DMS 273 (cell line): ENCODE measurements around the gene GINS2.

Source experiments
- DNase-seq: peaks from one replicate; lab custom pipeline; 2025; ENCODE audit not compliant: unreplicated experiment; lab: John Stamatoyannopoulos, UW

Gene GINS2

DNA sequence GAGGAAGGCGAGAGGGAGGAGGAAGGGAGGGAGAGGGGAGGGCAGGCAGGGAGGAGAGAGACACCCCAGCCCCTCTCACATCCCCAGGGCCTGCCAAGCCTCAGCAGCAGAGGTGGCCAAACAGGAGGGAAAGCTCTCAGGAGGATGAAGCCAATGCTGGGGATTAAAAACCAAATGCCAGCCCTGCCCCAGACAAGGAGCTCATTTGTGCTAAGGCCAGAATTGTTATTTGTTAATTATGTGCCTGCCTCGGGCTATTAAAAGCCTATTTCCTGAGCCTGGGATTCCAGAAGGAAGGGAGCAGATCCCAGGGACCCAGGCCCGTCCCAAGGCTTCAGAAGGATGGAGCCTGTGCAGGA lies 27.9 kb upstream of the GINS2 start:
- peak; percentile 46 for DNase-seq

DNA sequence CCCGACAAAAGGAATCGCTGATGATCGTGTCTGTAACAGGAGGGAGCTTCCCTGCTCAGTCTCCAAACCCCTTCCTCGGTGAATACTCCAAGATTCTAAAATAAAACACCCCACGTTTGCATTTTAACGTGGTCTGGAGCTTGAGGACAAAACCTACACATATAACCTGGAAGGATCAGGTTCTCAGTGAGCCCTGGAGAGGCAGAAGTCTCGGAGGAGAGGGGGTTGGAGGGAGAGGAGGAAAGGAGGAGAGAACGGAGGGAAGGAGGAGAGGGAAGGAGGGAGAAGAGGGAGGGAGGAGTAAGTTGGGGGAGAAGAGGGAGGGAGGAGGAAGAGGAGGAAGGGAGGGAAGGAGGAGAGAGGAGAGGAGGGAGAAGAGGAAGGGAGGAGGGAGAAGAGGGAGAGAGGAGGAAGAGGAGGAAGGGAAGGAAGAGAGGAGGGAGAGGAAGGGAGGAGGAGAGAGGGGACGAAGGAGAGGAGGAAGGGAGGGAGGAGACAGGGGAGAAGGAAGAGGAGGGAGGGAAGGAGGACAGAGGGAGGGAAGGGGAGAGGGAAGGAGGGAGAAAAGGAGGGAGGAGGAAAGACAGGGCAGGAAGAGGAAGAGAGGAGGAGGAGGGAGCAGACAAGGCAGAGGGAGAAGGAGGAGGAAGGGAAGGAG lies 27.4 kb upstream of the GINS2 start:
- no peak for DNase-seq

- peak; percentile 88 for DNase-seq
Observed at GRCh38 chr16:85715169-85716021, 26.6 kb upstream of the GINS2 start.

- DNase-seq, result peak; percentile 61
Observed at GRCh38 chr16:85712801-85713200, 24.0 kb upstream of the GINS2 start.

DNA sequence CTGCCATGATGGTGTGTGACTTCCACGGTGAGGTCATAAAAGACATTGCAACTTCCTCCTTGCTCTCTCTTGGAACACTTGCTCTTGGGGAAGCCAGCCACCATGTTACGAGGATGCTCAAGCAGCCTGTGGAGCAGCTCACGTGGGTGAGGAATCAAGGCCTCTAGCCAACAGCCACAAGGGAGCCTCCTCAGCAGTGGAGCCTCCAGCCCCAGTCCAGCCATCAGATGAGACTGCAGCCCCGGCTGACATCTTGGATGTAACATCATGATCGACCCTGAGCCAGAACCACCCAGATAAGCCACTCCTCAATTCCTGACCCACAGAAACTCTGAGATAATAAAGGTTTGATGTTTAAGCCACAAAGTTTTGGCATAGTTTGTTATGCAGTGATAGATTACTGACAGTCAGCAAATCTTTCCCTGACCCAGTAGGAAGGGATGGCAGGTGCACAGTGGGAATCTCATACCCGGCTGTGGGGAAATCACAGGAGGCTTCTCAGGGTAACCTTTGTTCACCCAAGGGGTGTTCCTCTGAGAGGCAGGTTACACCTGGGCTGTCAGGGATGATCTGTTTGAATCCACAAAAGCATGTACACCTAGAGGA lies 23.3 kb upstream of the GINS2 start:
- no peak for DNase-seq

- no peak for DNase-seq
Observed at GRCh38 chr16:85710732-85711131, 22.0 kb upstream of the GINS2 start.

- no peak for DNase-seq
Observed at GRCh38 chr16:85709766-85710585, 21.2 kb upstream of the GINS2 start.

DNA sequence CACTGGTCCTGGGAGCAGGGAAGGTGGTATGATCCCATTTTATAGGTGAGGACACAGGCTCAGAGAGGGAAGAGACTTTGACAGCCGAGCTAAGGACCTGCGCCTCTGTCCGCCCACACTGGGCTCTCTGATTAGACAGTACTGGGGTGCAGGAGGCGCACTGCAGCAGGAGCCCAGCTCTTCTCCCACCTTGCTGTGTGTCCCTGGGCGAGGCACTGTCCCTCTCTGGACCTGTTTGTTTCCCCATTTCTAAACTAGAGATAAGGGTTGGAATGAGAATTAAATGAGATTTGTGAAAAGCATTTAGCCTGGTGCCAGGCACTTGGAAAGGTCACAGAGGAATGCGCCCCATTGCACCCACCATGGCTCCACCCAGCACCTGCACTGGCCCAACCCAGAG lies 19.6 kb upstream of the GINS2 start:
- DNase-seq, result no peak

DNA sequence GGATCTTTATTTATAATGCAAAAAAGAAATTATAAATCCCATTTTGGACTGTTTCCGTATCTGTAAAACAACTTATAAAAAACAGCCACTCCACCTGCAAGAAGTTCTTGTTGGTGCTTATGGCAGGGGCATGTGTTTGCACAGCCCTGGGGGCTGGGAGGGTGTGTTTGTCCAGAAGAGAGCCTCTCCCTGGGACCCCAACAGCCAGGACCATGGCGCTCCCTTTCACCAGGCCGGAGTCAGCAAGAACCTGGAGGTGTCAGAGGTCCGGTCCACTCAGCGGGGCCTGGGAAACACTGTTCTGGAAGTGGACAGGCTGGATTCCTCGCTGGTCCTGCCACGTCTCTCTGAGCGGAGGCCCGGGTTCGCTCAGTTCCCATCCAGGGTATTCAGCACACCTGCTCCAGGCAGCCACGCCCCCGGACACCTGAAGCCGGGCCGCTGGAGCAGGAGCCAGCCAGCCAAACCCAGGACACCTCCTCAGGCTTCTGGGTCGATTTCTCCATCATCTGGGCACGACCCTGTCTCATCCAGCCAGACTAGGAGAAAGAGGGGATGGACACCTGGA lies 18.9 kb upstream of the GINS2 start:
- no peak for DNase-seq

DNA sequence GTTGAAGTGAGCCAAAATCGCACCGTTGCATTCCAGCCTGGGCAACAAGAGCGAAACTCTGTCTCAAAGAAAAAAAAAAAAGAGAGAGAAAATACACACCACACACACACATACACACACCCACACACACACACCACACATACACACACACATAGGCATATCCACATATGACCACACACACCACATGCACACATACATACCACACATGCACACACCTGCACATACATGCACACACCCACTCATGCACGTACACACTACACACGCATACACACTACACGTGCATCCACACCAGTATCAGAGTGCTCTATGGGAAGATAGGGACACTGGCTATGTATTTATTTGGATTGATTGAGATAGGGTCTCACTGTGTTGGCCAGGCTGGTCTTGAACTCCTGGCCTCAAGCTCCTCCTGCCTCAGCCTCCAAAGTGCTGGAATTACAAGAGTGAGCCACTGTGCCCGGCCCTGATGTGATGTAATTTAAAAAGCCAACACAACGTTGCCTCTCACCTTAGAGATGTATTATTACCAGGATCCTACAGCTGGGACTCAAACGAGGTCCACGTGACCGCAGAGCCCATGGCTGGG lies 17.8 kb upstream of the GINS2 start:
- DNase-seq, result no peak

- DNase-seq, result no peak
Observed at GRCh38 chr16:85704900-85705846, 16.4 kb upstream of the GINS2 start.

GRCh38 chr16:85704011-85704410 lies 15.3 kb upstream of the GINS2 start:
- no peak for DNase-seq

DNA sequence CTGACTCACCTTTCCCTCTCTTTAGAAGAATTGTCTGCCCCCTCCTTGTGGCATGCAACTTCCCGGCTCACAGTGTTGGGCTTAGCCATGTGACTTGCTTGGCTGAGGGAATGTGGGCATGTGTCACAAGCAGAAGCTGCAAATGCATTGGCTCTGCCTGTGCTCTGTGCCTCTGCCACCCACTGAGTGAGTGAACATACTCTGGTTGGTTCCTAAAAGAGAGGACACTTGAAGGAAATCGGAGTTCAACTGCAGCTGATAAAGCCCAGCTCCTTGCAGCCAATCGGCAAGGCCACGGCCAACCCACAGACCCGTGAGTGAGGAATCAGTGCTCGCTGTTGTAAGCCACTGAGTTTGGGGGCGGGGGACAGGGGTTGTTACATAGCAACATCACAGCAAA lies 10.9 kb upstream of the GINS2 start:
- peak; percentile 39 for DNase-seq

DNA sequence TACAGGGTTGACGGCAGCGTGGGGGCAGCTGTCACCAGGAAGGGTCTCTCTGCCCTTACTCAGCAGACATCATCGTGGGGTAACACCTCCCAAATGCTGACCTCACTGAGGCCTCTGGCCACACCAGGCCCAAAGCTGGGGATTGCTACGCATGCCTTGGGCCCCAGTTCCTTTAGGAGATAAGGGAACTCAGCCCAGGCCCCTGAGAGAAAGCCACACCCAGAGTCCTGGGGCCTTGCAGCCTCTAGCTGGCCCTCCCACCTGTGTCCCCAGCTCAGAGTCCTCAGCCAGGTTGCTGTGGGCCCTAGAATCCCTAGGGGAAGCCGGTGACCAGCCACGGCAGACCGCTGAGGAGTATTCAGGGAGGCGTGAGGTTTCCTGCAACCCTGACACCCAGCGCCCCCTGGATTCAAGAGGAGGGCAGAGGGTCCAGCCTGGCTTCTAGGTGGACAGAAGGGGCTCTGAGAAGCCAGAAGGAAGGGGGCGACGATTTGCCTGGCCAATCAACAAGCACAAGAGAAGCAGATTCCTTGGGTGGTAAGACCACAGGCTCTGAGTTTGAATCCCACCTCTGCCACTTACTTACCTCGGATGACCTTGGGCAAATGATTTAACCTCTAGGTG lies 10.3 kb upstream of the GINS2 start:
- peak; percentile 40 for DNase-seq

DNA sequence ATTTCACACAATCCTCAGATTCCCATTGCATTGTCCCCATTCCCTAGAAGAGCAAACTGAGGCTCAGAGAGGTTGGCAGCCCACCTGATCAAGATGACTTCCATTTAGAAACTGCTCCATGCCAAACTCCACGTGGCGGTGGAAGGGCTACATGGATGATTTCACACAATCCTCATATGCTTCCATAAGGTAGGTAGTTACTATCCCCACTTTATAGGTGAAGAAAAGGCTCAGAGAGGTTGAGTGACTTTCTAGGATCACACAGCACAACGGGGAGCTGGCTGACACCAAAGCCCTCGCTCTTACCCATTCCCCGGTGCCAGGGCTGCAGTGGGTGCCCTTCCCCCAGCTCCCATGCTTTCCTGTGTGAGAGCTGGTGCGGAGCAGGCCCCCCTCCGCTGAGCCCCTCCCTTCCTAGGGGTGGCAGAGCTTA lies 9.7 kb upstream of the GINS2 start:
- no peak for DNase-seq

GRCh38 chr16:85697431-85697830 lies 8.7 kb upstream of the GINS2 start:
- peak; percentile 47 for DNase-seq

DNA sequence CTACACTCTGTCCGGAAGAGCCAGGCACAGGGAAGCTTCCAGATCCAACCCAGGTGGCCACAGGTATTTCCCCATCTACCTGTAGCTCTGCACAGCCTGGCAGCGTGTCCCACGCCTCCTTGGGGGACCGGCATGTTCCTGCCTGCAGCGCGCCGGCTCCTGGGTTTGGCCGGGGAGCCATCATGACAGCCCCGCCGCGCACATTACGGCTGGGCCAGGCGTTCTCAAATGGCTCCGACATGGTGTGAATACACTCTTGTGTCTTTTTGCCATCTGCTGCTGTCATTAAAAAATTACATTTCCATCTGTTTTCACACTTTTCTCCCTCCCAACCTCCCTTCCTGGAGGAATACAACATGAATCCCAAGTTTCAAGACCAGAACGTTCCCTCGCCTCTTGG lies 8.0 kb upstream of the GINS2 start:
- peak; percentile 75 for DNase-seq

GRCh38 chr16:85695196-85696128 lies 6.7 kb upstream of the GINS2 start:
- DNase-seq, result no peak
